HPDE6-E6E7 (cell line): ENCODE measurements around the gene DUSP28.

Experiments
- DNase-seq: peaks from one replicate; pipeline ENCODE4 v3.0.0; 2011; ENCODE audit warnings: missing footprints; ENCODE audit errors: extremely low spot score

The DUSP28 gene

DNA sequence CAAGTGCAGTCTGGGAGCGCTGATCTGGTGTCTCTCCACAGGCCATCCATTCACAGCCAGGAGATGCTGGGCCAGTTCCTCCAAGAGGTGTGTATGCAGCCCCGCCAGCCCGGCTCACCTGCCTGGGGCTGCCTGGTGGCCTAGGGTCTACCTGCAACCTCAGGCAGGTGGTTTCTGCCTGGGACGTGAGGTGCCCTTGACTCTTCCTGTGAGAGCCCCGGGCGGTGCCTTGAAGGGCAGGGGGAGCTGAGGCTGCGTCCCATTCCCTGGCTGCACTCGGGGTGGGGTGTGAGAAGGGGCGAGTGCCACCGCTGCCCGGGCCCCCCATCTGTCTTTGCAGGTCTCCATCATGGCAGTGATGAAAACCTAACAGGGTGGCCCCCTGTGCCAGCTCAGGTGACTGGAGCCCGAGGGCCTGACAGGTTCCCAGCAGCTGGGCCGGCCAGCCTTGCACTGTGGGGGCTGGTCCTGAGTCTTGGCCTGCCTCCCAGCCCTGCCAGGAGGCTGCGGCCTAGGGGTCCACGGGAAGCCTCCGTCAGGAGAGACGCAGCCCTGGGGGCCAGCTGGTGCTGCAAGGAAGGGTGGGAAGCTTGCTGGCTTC lies 38.3 kb downstream of the DUSP28 start:
- no peak for DNase-seq

GRCh38 chr2:240599141-240599583 lies 39.0 kb downstream of the DUSP28 start:
- DNase-seq, result no peak

GRCh38 chr2:240600451-240600961 lies 40.3 kb downstream of the DUSP28 start:
- no peak for DNase-seq

DNA sequence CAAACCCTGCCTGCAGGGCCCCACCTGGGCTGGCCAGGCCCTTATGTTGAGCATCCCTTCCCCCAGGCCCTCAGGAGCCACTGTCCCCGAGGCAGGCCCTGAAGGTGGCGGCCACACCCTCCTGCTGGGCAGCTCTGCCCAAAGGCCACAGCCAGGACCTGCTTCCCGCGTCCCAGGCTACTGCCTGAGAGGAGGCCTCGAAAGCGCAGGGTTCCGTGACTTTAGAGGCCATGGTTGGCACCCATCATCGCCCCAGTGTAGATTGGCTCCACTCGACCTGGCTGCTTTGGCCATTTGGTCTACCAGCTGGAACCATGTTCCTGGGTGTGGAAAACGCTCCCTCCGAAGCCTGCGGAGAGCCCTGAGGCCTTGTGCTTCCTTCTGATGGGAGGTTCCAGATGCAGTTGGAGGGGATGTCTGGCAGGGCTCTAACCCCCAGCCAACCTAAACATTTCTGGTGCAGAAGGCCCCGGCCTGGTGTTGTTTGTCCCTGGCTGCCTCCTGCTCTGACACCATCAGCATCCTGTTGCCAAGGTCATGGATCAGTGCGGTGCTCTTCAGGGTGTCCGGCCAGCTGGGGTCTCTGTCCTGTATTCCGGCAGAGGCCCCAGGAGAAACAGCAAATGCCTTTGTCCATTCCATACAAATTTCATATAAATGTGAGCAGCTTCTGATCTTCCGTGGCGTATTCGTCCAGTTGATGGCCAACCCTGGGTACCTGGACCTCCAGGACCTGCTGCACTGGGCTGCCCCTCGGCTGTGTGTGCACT lies 41.1 kb downstream of the DUSP28 start:
- no peak for DNase-seq

GRCh38 chr2:240601831-240602160 lies 41.6 kb downstream of the DUSP28 start:
- DNase-seq, result no peak

- no peak for DNase-seq
These were observed 42.3 kb downstream of the DUSP28 start for GRCh38 chr2:240602266-240603050.

DNA sequence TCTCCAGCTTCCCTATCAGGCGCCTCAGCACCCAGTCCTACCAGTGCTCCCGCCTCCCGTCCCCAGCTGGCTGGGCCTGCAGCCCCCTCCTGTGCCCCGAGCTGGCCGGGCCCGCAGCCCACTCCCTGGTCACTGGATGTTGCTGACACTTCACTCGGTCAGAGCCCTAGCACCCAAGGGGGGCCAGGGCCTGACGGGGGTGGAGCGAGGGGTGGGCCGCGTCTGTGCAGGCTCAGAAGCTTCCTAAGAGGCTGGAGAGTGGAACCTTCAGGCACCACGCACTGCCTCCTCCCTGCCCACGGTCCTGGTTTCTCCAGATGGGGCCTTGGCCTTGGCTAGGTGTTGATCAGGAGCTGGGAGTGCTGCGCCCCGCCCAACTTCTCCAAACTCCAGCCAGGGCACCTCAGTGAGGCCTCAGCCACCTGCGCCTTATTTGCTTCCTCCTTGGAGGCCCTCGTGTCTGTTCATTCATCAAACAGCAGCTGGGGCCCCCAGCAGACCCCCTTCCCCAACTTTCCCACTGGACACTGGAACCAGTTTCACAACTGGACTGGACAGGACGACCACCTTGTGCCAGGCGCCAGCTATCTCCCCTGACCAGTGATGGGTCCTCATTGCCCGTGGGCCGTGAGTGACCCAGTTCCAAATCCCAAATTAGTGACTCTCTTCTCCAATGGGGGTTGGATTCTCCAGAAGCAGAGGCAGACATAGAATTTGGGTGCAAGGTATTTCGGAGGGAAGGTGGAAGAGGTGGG lies 43.1 kb downstream of the DUSP28 start:
- DNase-seq, result no peak

GRCh38 chr2:240603846-240604245 lies 43.7 kb downstream of the DUSP28 start:
- DNase-seq, result no peak

GRCh38 chr2:240604291-240604938 lies 44.3 kb downstream of the DUSP28 start:
- DNase-seq, result peak; percentile 36

- DNase-seq, result no peak
These were observed 45.0 kb downstream of the DUSP28 start for GRCh38 chr2:240604939-240605716.

DNA sequence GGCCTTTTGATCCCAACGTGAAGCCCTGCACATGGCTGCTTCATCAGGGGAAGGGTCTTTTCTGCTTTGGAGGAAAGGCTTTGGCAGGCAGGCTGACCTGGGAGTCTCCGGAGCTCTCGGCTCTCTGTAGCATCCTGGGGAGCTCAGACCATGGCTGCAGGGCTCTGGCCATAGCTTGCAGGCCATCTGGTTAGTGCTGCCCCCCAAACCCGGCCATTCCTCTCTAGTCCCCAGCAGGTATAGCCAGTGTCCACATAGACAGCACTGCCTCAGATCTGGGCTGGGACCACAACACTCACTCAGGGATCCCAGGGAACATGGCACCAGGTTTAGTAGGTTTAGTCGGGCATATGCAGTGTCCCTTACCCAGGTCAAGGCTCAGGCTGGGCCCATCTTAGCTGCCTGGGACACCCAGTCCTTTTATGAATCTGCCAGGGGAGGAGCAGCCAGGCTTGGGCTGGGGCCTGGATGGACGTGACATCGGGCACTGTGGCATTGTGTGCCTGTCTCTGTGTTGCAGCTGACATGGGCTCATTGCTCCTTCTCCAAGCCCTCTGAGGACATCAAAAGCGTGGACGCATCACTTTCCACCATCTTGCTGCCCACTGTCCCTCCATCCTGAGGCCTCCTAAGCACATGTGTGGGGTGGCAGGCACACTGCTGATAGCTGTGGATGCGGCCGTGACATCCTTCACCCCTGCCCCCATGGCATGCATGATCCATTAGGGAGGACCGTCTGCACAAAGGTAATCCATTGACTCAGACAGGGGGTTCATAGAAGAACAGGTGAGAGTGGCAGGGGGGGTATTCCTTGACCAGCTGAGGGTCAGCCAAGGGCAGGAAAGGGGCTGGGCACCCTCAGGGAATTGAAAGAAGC lies 45.9 kb downstream of the DUSP28 start:
- no peak for DNase-seq

DNA sequence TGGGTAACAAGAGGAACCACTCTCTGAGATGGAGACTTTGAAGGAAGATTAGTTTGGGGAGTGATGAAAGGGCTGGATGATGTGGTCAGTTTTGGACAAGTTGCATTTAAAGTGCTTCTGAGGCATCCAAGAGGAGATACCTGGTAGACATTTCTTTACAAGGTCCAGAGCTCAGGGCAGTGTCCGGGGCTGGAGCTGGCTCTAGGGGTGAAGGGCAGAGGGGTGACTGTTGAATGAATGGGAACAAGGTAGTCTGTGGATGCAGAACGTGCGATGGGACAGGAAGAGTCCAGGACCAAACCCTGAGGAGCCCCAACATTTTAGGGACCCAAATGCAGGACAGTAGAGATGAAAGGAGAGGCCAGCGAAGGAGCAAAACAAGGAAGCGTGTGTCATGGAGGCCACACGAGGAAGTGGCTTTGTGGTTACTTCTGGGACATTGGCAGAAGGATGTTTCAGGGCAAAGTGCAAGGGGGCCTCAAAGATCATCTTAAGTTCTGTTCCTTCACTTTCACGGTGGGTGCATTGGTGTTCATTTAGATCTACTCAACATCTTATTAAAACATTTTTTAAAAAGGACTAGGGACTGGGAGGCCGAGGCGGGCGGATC lies 51.5 kb downstream of the DUSP28 start:
- DNase-seq, result no peak
